Measurements from ENCODE around the gene CELSR1.

DNA sequence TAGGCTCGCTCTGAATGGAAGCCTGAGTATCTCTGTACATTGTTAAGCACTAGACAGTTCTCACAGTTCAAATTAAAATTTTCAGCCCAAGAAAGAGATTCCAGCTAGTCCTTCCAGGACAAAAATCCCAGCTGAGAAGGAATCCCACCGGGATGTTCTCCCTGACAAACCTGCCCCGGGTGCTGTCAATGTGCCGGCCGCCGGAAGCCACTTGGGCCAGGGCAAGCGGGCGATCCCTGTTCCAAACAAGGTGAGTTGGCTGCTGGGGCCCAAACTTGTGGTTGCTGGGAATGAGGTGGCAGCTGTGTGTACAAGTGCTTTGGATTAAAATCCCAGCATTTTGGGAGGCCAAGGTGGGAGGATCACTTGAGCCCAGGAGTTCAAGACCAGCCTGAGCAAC, 225.4 kb downstream of the CELSR1 start:
- TF ChIP-seq, protein P1, sequence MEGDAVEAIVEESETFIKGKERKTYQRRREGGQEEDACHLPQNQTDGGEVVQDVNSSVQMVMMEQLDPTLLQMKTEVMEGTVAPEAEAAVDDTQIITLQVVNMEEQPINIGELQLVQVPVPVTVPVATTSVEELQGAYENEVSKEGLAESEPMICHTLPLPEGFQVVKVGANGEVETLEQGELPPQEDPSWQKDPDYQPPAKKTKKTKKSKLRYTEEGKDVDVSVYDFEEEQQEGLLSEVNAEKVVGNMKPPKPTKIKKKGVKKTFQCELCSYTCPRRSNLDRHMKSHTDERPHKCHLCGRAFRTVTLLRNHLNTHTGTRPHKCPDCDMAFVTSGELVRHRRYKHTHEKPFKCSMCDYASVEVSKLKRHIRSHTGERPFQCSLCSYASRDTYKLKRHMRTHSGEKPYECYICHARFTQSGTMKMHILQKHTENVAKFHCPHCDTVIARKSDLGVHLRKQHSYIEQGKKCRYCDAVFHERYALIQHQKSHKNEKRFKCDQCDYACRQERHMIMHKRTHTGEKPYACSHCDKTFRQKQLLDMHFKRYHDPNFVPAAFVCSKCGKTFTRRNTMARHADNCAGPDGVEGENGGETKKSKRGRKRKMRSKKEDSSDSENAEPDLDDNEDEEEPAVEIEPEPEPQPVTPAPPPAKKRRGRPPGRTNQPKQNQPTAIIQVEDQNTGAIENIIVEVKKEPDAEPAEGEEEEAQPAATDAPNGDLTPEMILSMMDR (IDR thresholded peaks at IDR 0.05), result no peak
- no peak for TF ChIP-seq POLR2A (IDR thresholded peaks at IDR 0.05)

Data from lower leg skin (tissue), 3 donors.